Caki2 (cell line): Measurements from ENCODE around the gene KCNH1. TPM values are rescaled to one million over a fixed set of nuclear protein-coding genes. Genes with fewer than 3 reads are reported as not detected.
A peak's percentile ranks its signal among the peaks of the same experiment; 100 is the strongest.
"Not testable (repeated sequence)": the region's sequence is repeated elsewhere in the genome, so short reads cannot be mapped to it uniquely, and the experiment has no call there.

Experiments
- DNase-seq: peaks from one replicate; pipeline ENCODE4 v3.0.0-alpha.2; 2015; ENCODE audit warnings: low read depth
- in situ Hi-C: cut with HindIII; loops from 2 replicates; pipeline ENCODE4 v1.10.0; 2016; ENCODE audit warnings: low sequenced_read_pairs, low pct_unique_long_range_greater_than_20kb, mixed read lengths
- total RNA-seq: library from RNA; depleted of rRNA; stranded (reverse); fragments of >200 nt; shearing (Covaris generic); gene quantifications from 2 replicates; pipeline ENCODE4 v1.2.3, GENCODE V29; 2014; ENCODE audit warnings: low replicate concordance

Gene KCNH1
- total RNA-seq, 1 experiment from 2014 or later = 2.0 TPM

DNA sequence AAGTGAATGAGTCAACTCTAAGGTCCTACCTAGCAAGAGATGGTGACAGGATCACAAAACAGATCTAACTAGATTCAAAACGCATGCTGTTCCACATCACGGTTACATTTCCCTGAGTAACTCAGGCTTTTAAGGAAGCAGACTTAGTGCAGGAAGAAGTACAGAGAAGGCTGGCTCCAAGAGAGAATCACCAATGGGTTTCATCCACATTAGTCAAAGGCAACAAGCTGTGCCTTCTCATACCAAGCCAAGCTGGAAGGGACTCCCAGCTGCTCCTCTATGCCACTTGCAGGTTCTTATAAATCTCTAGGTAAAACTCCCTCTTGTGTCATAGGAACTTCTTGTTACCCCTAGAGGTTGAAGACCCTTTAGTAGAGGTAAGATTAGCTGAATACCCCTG is 109.0 kb downstream of the KCNH1 start:
- in situ Hi-C loops = no loop called here
- no peak for DNase-seq

DNA sequence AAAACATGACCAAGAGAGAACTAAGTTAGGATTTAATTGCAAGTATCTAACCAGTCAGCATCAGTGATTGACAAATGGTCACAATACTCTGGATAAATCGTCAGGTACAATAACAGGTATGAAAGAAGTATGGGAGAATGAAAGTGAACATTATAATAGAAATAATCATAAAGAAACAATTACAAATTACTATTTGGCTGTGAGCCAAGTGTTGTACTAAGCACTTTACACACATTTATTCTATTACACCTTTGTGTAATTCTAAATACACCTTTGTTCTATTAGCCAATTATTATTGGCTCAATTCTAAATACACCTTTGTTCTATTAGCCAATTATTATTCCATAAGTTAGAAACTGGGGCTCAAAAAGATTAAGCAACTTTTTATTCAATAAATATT is 114.7 kb downstream of the KCNH1 start:
- DNase-seq = no peak
- in situ Hi-C loops = no loop called here

DNA sequence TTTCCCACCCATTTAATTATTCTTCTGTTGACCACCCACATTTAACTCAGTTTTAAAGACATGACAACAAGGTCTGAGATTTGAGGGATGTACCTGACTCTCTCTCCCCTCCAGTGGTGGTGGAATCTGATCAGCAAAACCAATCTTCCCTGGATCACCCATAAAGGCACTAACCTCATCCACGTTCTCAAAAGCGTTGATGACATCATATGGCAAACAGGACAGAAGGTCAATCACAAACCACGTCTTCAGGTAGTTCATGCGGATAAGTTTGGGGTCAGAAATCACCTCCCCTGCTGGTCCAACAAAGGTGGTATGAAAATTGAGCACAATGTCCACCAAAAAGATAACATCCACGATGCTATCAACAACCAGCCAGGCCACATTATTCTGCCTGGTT is 115.3 kb downstream of the KCNH1 start:
- no peak for DNase-seq

DNA sequence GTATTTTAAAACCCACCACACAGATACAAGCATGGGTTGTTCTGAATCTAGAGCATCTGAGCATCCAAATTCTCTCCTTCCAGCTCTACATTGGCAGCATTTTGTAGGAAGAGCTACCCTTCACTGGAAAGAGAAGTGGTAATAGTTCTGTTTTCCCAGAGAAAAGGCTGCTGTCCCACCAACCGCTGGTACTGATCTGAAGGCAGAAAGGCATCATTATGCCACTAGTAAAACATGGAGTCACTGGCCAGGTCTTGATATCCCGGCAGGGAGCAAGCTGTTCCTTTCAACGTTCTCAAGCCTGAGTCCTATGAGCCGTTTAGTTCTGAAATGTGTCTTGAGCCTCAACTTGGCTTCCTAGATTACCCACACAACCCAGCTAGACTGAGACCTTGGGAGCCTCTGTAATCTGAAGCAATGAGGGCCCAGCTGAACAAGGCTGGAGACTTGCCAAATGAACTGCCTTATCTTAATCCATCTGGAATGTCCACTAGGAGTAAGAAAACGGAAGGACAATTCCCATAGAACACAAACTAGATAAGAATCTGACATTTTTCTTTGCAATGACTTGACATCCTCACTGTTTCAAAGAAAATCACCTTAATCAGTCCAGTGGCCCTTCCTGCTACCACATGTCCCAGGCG is 116.8 kb downstream of the KCNH1 start:
- peak; percentile 35 for DNase-seq
- in situ Hi-C loops = no loop called here

More for the DNA sequence above, 115.3 kb downstream of the KCNH1 start:
- in situ Hi-C loops = no loop called here

DNA sequence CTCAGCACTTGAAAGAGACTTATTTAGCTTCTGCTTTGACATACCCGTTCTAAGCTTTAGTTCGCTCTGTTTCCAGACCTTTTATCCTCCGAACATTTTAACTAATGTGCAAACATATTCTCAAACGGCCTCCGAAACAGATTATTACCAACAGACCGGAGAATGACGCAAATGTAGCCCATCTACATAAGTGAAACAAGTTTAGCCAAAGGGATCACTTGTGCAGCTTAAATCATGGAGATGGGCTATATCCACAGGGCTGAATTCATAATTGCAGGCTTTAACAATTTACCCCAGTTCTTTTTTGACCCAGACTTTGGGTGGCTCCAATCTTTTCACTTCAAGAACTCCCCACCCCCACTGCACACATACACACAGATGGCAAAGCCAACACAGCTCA is 119.7 kb downstream of the KCNH1 start:
- DNase-seq = no peak

DNA sequence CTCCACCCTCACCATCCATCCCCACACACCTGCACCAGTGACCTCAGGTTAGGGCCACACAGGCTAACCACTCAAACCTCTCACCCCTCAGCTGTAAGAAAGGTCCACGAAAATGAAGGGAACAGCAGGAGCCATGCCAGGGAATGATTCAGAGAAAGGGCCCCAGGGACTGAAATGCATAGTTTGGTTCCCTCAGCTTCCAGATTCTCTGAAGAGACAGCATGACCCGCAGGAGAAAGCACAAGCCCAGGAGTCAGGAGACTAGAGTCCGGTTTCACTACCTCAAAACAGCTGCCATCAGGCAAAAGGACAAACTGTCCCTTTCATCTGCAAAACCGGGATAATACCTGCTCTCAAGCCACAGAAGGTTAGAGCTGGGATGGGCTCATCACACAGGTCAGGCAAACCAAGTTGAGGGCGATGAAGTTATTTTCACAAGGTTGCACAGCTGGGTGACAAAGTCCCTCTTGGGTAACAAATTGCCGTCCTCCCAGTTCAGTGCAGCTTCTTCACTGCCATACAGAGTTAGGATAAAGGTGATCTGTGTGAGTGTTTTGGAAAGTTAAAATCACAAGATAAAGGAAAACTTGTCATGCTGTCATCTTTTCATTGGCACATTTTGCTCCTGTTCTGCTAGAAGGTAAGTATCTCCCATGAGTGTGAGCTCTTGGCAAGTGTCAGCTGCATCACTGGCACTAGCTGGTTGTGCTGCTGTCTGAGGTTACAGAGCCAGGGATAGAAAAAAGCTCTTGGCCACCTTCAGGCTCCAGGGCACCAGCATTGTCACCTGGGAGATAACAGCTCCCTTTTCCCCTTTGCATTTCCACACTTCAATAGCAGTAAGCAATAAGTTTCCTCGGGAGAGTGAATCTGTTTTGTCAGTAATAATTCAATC is 120.4 kb downstream of the KCNH1 start:
- in situ Hi-C loops = no loop called here
- no peak for DNase-seq

More for the DNA sequence above, 119.7 kb downstream of the KCNH1 start:
- in situ Hi-C loops = no loop called here

DNA sequence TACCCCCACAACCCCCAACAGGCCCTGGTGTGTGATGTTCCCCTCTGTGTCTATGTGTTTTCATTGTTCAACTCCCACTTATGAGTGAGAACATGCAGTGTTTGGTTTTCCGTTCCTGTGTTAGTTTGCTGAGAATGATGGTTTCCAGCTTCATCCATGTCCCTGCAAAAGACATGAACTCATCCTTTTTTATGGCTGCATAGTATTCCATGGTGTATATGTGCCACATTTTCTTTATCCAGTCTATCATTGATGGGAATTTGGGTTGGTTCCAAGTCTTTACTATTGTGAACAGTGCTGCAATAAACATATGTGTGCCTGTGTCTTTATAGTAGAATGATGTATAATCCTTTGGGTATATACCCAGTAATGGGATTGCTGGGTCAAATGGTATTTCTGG is 122.8 kb downstream of the KCNH1 start:
- in situ Hi-C loops, DNase-seq: not testable (repeated sequence)

DNA sequence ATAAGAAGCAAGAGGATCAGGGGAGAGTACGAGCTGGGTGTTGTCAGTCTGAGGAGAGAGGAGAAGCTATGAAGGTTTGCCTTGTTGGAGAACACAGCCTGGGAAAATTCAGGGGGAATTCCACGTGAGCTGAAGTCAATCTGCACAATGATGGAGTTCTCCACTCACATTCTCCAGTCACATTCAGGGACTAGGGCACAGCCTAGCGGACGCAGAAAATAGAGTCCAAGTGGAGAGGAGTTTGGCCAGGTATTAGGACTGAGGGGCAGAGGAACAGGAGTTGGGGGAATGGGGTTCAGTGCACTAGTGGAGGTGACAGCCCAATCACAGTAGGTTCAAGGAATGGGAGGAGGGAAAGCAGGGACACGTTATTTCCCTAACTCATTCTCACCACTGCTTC is 124.0 kb downstream of the KCNH1 start:
- in situ Hi-C loops = no loop called here
- no peak for DNase-seq

DNA sequence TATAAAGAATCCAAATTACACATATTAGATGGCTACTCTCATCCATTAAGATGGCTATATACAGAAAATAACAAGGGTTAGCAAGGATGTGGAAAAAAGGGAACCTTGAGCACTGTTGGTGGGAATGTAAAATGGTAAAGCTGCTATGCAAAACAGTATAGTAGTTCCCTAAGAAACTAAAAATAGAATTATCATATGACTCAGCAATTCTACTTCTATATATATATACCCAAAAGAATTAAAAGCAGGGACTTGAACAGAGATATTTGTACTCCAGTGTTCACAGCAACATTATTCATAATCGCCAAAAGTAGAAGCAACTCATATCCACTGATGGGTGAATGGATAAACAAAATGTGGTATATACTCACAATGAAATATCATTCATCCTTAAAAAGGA is 126.1 kb downstream of the KCNH1 start:
- in situ Hi-C loops = no loop called here
- no peak for DNase-seq

DNA sequence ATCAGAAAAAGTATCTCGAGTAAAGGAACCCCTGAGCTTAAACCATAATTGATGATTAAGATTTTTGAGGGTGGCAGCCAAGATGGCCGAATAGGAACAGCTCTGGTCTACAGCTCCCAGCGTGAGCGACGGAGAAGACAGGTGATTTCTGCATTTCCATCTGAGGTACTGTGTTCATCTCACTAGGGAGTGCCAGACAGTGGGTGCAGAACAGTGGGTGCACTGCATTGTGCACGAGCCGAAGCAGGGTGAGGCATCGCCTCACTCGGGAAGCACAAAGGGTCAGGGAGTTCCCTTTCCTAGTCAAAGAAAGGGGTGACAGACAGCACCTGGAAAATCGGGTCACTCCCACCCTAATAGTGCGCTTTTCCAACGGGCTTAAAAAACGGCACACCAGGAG is 138.0 kb downstream of the KCNH1 start:
- in situ Hi-C loops, DNase-seq: not testable (repeated sequence)

DNA sequence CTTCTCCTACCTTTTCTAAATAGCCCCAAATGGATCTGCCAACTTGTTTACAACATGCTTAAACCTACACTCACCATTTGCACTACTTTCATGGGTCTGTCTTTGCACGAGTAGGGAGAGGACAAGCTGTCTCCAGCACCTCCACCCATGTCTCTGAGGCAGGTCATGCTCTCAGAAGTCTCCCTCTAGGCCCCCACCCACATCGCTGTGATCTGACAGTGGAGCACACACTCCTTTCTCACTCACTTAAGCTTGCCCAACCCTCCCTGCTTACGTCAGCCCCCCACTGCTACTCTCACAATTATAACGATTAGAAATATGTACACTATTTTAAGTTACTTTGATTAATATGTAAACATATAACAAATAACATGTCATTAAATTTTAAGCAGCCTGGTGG is 141.1 kb downstream of the KCNH1 start:
- in situ Hi-C loops = no loop called here
- no peak for DNase-seq

DNA sequence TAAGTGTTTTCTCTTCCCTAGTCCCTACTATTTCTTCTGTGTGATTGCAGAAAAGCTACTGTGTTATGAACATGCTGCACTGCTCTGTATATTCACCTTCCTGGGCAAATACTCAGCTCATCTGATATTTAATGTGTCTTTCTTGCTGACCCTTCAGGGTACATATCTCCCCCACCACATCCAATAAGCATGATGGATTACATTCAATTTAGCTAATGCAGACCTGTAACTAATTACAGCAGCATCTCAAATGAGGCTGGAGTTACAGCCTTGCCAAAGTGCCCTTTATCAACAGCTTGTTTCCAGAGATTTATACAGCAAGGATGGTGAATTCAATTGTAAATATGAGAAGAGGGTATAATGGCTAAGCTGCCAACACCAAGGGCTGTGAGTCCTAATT is 144.0 kb downstream of the KCNH1 start:
- DNase-seq = no peak

DNA sequence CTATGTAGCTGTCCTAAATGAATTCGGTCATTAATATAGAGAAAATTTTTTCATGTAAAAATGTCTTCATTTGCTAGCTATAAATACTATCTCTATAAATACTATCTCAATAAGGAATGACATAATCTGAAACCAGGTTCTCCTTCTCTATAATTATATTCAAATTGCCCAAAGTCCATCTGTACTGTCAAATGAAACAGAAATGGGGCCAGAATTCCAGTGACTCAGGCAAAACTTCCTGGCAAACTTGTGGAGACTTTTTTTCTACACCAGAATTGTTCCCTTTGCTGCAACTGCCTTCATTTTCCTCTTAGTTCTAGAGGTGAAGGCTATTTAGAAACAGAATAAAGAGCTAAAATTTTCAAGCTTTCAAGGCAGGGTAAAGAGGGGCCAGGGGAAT is 152.5 kb downstream of the KCNH1 start:
- in situ Hi-C loops = no loop called here
- no peak for DNase-seq

More for the DNA sequence above, 144.0 kb downstream of the KCNH1 start:
- in situ Hi-C loops = no loop called here

DNA sequence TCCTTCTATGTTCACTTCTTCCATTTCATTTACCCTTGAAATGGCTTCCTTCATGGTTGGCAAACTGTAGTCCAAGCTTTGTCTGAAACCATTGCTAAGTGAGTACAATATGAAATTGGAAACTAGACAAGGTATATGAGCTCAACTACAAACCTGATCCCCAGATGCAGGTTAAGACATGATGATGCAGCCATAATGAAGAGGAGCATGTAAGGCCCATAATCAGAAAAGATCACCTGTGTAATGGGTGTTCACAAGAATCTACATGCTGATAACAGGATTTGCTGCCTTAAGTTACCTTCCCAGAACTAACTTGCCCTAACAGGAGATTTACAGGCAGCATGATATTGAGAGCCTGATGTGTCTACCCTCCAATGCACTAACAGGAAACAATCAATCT is 153.9 kb downstream of the KCNH1 start:
- in situ Hi-C loops = no loop called here
- no peak for DNase-seq

DNA sequence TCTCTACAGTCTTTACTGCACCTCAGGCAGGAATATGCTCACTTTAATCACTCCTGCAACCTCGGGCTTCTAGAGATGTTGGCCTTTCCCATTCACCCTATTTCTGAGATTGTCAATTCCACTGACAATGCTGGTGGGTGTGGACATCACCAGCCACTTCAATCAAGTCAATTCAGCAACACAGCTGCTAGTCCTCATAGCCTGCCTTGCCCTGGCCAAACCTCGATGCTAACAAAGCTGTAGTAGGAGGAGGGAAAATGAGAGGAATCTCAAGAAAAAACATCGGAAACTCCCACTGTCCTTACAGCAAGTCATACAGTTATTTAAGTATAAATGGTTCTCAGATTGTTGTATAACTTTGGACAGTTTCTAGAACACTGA is 155.0 kb downstream of the KCNH1 start:
- in situ Hi-C loops = no loop called here
- DNase-seq = no peak

DNA sequence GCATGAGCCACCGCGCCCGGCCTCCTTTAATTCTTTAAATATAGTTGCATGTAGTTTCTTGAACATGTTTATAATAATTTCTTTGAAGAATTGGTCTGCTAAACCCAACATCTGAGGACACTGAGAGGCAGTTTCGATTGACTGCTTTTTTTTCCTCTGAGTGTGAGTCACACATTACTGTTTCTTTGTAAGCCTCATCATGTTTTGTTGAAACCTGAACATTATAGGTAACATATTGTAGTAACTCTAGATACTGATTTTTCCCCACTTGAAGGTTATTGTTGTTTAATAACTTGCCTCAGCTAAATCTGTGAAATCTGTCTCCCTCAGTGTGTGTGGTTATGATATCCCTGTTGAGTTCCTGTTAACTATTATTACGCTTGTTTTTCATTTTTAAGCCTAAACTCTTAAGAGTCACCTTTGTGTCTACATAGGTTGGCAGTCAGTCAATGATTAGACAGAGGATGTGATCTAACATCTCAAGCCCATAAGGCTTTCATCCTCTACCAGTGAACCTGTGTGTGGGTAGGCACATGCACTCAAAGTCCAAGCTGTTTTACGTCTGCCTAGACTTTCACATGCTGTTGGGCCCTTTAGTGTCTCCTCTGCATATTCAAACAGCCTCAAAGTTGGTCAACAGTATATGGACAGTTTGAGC is 155.5 kb downstream of the KCNH1 start:
- in situ Hi-C loops = no loop called here
- peak; percentile 77 for DNase-seq

DNA sequence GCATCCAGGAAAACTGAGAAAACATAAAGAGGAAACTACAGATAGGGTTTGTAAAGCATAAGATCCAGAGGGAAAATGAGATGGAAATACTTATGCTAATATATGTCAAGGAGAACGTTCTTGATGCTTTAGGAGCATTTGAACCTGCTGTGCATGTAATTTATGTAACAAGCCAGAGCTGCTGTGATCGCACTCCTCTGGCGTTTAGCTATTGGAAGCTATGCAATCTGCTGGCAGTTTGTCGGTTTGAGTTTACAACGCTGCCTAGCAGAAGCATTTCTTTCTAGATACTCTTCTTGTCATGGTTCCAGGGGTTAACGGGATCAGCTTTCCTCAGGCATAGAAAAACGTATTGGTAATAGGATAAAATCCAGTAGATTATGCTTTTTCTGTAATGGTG is 182.7 kb downstream of the KCNH1 start:
- in situ Hi-C loops = no loop called here
- no peak for DNase-seq

DNA sequence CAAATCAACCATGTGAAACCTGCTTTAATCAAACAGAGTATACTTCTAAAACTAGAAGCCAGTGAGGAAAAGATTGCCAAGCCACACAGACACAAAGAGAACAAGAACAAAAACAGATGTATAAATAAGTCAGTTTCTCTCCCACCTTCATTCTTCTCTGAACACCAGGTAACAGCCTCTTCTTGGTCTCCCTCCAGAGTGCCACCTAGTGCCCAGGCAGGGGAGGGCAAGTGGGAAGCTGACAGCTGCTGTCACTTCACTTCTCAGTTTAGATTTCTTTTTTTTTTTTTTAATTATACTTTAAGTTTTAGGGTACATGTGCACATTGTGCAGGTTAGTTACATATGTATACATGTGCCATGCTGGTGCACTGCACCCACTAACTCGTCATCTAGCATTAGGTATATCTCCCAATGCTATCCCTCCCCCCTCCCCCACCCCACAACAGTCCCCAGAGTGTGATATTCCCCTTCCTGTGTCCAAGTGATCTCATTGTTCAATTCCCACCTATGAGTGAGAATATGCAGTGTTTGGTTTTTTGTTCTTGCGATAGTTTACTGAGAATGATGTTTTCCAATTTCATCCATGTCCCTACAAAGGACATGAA is 183.9 kb downstream of the KCNH1 start:
- DNase-seq = peak; percentile 10
- in situ Hi-C loops = not testable (repeated sequence)

DNA sequence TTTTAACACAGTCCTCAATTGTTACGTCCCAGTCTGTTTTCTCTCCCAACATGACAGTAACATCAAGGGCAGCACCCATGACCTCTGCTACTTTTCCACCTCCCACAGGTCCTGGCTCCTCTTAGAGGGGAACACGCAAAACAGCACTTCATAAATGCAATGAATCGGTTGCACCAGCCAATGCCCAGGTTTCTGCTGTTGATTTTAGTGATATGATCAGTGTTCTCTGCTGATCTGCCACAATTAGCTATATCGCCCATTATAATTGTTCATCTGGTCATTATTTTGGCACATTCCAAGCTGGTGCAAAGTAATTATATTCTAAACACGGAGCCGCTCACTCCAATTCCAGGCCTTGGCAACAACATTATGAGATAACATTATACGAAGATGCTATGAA is 184.5 kb downstream of the KCNH1 start:
- in situ Hi-C loops = no loop called here
- no peak for DNase-seq
